RPMI7951 (cell line): ENCODE measurements around the gene AHCTF1. TPM values are rescaled to one million over a fixed set of nuclear protein-coding genes. Genes with fewer than 3 reads are reported as not detected.

ENCODE experiments used
- DNase-seq: peaks from one replicate; pipeline ENCODE4 v3.0.0-alpha.2; 2012; ENCODE audit warnings: low read depth
- total RNA-seq: library from RNA; depleted of rRNA; stranded (reverse); fragments of >200 nt; shearing (Covaris generic); gene quantifications from 2 replicates; pipeline ENCODE4 v1.2.3, GENCODE V29; 2014; rRNA removed

AHCTF1 gene
- total RNA-seq, 1 experiment from 2014 or later = 32.1 TPM

DNA sequence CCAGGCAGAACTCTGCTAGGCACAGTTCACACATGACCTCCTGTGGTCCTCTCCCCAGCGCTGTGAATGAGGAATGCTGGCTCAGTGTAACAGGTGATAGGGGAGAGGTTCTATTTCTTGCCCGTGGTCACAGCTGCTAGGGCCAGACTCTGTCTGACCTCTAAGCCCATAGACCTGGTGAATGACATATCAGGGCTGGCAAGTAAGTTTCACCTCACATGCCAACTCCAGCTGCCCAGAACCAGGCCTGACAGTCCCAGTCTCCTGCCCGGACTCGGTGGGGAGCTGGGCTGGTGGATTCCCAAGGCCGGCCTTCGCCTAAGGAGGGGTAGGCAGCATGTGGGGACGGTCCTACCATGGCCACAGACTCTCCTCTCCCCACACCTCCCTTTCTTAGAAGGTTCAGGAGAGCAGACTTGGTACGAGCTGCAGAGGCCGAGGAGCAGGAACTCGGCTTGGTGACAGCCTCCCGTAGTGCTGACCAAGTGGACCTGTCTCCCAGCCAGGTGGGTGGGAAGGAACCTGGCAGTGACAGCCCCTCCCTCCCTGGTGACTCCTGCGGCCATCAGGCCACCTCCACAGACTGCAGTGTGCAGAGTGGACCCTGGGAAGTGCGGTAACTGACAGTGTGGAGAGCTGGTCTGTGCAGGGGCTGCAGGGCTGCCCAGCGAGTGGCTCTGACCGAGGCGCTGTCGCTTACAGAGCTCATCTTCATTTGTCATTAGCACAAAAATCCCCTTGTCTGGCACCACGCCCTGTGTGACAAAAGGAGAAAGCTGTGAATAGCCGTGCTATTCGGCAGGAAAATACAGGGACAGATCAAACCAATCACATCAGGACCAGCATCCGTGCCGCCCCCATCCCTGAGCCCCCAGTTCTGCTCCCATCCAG lies 132.9 kb downstream of the AHCTF1 start:
- no peak for DNase-seq

DNA sequence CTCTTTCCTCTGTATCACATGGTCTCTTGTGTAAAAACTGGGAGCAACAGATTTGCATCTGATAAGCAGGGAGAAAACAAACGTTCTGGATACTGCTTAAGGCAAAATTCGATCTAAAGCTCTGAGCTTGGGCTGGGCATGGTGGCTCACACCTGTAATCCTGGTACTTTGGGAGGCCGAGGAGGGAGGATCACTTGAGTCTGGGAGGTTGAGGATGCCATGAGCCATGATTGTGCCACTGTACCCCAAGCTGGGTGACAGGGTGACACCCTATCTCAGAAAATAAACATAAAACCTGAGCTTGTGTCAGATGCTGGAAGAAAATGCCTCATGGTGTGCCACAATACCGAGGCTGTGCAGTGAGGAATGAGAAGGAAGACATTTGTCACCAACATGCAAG lies 133.6 kb downstream of the AHCTF1 start:
- DNase-seq = no peak

DNA sequence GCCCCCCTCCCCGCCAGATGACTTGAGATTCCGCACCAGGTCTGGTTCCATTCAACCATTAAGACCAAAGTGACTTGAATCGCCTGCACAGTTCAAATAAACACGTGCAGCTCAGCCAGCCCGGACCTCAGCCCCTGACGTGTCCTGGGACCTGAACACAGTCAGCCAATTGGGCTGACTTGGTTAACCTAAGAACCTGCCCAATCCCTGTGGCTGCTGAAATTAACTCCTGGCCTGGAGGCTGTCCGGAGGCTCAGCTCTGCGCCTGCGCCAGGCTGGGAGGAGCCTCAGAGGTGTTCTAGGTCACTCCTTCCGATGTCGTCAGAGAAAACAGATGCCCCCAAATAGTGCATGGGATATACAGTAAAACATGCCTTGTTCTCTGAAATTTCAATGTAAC lies 134.2 kb downstream of the AHCTF1 start:
- no peak for DNase-seq

GRCh38 chr1:246797157-246797556 lies 134.6 kb downstream of the AHCTF1 start:
- DNase-seq = no peak

DNA sequence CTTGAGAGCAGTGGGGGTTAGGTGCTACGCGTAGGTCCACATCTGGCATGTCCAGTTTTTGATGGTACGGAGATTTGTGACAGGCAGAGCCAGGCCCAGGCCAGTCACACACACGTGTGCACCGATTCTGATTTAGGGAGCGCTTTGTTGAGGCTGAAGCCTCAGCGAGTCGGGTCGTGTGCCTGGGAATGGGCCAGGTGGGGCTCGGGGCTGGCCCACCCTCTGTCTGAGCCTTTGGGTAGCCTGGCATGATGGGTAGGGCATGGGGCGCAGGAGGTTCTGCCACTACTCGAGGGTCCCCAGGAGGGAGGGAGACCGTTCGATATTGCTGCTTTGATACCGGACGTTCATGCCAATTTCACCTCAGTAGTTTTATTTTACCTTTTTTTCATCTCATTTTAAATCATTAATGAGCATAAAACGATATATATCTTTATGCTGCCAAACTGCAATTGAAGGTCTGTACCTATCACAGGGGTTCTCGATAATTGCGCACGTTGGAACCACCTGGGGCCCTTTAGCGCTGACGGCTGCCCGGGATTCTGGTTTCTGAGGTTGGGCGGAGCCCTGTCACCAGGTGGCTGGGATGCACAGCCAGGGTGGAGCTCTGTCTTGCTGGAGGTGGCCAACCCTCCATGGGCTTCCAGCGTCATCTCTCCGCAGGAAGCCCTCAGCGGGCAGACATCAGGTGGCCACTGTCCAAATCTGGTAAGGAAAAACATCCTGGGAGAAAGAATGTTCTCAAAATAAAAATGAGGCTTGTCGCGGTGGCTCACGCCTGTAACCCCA lies 135.6 kb downstream of the AHCTF1 start:
- no peak for DNase-seq

DNA sequence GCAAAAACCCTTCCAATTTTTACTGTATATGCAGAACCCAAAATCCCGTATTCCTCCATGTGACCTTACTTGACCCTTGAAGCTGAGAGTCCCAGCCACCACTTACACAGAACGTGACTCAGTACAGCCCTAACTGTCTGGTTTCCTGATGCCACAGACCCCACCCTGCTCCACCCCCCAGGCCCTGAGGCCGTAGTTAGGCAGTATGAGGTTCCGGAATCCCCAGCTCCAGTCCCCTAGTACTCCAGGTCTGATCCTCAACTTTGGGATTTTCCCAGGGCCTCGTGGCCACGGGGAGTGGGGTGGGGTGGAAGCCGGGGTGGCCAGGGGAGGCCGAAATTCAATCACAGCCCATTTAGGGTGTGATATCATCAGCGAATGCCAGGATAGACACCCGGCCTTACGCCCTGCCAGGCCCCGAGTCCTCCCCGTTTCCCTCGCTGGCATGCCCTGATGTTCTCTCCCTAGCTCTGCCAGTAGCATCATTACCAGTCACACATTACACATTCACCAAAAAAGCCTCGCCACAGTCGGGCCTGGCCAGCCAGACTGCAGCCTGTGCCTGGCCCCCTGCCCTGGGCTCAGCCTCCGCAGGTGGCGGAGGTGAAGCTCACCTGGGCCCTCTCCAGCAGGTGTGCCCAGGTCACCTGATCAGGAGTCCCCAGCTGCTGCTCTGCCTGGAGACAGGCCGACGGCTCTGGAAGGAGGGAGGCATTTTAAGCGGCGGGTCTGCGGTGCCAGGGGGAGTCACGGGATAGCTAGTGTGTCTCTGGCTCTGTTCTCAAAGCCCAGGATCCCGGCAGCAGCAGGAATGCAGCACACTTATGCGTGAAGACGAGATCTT lies 136.7 kb downstream of the AHCTF1 start:
- peak; percentile 75 for DNase-seq

GRCh38 chr1:246794048-246794827 lies 137.5 kb downstream of the AHCTF1 start:
- no peak for DNase-seq

- DNase-seq = no peak
Observed at GRCh38 chr1:246793356-246793896, 138.3 kb downstream of the AHCTF1 start.

DNA sequence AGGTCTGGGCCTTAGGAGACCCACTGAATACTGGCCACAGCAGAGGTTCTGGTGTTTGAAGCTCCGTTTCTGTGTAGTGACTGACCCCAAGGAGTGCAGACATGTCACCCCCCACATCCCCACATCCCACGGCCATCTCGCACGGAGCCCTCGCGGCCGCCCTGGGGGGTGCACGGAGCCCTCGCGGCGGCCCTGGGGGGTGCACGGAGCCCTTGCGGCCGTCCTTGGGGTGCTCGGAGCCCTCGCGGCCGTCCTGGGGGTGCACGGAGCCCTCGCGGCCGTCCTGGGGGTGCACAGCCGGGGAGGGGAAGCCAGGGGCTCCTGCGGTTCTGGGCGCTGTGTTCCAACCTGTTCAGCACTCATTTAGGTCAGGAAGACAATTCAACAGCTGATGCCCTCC lies 139.1 kb downstream of the AHCTF1 start:
- DNase-seq = no peak

DNA sequence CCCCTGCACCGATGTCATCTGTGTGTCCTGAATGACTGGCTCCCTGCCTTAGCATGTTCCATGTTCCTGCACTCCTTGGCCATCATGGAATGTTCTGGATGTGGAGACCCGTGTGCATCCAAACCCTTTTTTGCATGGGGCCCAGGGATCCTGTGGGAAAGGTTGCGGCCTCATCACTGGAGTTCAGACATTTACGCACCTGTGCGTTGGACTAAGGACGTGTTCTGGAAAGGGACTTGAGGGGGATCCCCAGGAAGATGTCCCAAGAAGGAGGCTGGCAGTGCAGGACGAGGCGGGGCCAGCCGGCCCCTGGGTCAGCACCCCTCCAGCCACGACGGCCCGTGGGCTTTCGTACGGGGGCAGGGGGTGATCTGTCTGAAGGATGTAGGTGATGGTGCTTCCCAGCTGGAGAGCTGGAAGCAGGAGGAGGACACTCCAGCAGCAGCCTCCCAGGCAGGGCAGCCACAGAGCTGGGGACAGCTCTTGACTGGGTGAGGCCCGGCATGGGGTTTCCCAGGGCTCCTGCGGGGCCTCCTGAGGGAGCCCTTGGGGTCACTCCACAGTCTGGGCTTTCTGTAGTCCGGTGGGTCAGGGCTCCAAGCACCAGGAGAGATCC lies 140.3 kb downstream of the AHCTF1 start:
- no peak for DNase-seq

DNA sequence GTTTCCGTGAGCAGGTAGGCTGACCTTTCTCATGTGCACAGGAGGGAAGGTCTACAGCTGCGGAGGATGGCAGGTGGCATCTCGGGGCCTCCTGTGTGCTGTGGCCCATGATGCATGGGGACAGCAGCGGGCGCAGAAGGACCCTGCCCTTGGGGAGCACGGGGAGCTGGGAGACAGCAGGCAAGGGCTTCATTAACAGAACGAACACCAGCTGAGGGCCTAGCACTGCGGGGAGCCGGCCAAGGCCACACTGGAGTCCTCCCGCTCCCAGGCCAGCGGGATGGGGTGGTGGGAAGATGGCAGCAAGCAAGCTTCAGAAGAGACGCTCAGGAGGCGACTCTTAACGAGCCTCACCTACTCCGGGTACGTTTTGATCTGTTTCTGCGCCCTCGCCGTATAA lies 140.9 kb downstream of the AHCTF1 start:
- no peak for DNase-seq

DNA sequence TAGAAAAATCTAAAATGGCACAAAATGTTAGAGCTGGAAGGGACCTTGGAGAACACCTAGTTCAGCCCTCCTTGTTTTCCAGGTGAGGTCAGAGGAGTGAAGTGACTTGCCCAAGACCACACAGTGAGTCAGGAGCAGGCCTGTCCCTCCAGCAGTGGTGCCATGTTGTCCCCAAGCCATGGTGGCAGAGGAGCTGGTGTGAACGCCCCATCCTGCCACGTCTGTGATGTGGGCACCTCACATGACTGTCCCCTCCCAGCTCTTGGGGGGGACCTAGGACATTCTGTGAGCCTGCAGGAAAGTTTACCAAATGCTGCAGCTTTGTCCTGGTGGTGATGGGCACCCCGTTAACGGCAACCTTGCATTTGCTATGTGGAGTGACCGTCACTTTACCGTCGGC lies 141.4 kb downstream of the AHCTF1 start:
- DNase-seq = no peak

GRCh38 chr1:246789454-246790339 lies 142.1 kb downstream of the AHCTF1 start:
- no peak for DNase-seq

Other genes with a start within 250 kb of the AHCTF1 start
- gene SCCPDH, start 207.5 kb downstream of the AHCTF1 start, total RNA-seq = 25.8 and 31.8 TPM in 2 replicates
- 8.4 and 8.8 TPM in 2 replicates for gene ZNF695, start 76.1 kb upstream of the AHCTF1 start, total RNA-seq
- 6.0 and 6.5 TPM in 2 replicates for gene ZNF670, start 146.9 kb upstream of the AHCTF1 start, total RNA-seq
- gene ZNF669, start 172.4 kb upstream of the AHCTF1 start, total RNA-seq = 6.1 and 7.9 TPM in 2 replicates
- 16.1 and 17.2 TPM in 2 replicates for gene ZNF124, start 240.1 kb upstream of the AHCTF1 start, total RNA-seq